ENCODE results near the gene TRIM65. TPM values are rescaled to one million over a fixed set of nuclear protein-coding genes. Genes with fewer than 3 reads are reported as not detected.
"Not testable (repeated sequence)": the region's sequence is repeated elsewhere in the genome, so short reads cannot be mapped to it uniquely, and the experiment has no call there.

TRIM65 gene
- total RNA-seq, 1 donor from 2014 or later, result 10.2 TPM

GRCh38 chr17:75864887-75865286 is 31.9 kb downstream of the TRIM65 start:
- H3K4me3 ChIP-seq; H3K9me3 ChIP-seq (replicated peaks); DNase-seq; H3K27me3 ChIP-seq (ENCODE audit: low read depth); H3K36me3 ChIP-seq; intact Hi-C loops (cut with micrococcal nuclease): not testable (repeated sequence)
- H3K27ac ChIP-seq (replicated peaks), result peak overlapping the region; percentile 82
- peaks cover 46% of the 10 kb centered on the region for H3K4me1 ChIP-seq

GRCh38 chr17:75864448-75864871 is 32.3 kb downstream of the TRIM65 start:
- no peak for TF ChIP-seq CTCF (IDR thresholded peaks at IDR 0.05; ENCODE audit: borderline replicate concordance)
- peaks cover 44% of the 10 kb centered on the region for H3K4me1 ChIP-seq
- H3K27ac ChIP-seq (replicated peaks), result peak overlapping the region; percentile 82
- H3K9me3 ChIP-seq (replicated peaks), result no peaks in the 10 kb centered on the region
- no peaks in the 10 kb centered on the region for H3K36me3 ChIP-seq
- no peaks in the 10 kb centered on the region for H3K27me3 ChIP-seq (ENCODE audit: low read depth)
- intact Hi-C loops (cut with micrococcal nuclease), result no loop called here
- H3K4me3 ChIP-seq, result no peak overlapping the region
- DNase-seq, result peak; percentile 78

GRCh38 chr17:75861927-75862317 is 34.8 kb downstream of the TRIM65 start:
- Histone ChIP-seq H3K36me3 (no peaks in the 10 kb centered on the region), H3K27me3 (ENCODE audit: low read depth) (no peaks in the 10 kb centered on the region), H3K4me1 (peaks cover 41% of the 10 kb centered on the region), H3K4me3 (no peak overlapping the region), H3K9me3 (replicated peaks) (no peaks in the 10 kb centered on the region), H3K27ac (replicated peaks) (peak overlapping the region; percentile 40)
- intact Hi-C loops (cut with micrococcal nuclease), result no loop called here
- DNase-seq, result no peak
- no peak for TF ChIP-seq CTCF (IDR thresholded peaks at IDR 0.05; ENCODE audit: borderline replicate concordance)

- intact Hi-C loops (cut with micrococcal nuclease), result loop anchor here (5.0 kb wide), 1 partner anchor 77 kb away; the partner anchor contains the start of gene UNK
- H3K36me3 ChIP-seq; H3K4me3 ChIP-seq; H3K9me3 ChIP-seq (replicated peaks); DNase-seq; H3K27me3 ChIP-seq (ENCODE audit: low read depth): not testable (repeated sequence)
- H3K27ac ChIP-seq (replicated peaks), result peak overlapping the region; percentile 86
- peaks cover 46% of the 10 kb centered on the region for H3K4me1 ChIP-seq
Measured at GRCh38 chr17:75859358-75859757, 37.4 kb downstream of the TRIM65 start.

- intact Hi-C loops (cut with micrococcal nuclease), result loop anchor here (5.0 kb wide), 1 partner anchor 74 kb away; the partner anchor contains the start of gene UNK
- Histone ChIP-seq H3K9me3 (replicated peaks) (no peaks in the 10 kb centered on the region), H3K27ac (replicated peaks) (peak overlapping the region; percentile 99), H3K27me3 (ENCODE audit: low read depth) (no peaks in the 10 kb centered on the region), H3K4me3 (peak overlapping the region; percentile 95), H3K36me3 (peaks cover 12% of the 10 kb centered on the region), H3K4me1 (peaks cover 65% of the 10 kb centered on the region)
- no peak for TF ChIP-seq CTCF (IDR thresholded peaks at IDR 0.05; ENCODE audit: borderline replicate concordance)
- no peak for DNase-seq
Measured at GRCh38 chr17:75856062-75856756, 40.5 kb downstream of the TRIM65 start.

GRCh38 chr17:75855310-75856061 is 41.3 kb downstream of the TRIM65 start, which contains the start of gene WBP2:
Gene WBP2, minus strand, starts transcription at chr17:75855335. Its CDS starts 38 bp downstream, at chr17:75855297.
- intact Hi-C loops (cut with micrococcal nuclease), result loop anchor here (5.0 kb wide), 1 partner anchor 73 kb away; the partner anchor contains the start of gene UNK
- peaks cover 70% of the 10 kb centered on the region for H3K4me1 ChIP-seq

More at GRCh38 chr17:75855310-75856061, 41.3 kb downstream of the TRIM65 start, which contains the start of gene WBP2:
- Histone ChIP-seq H3K4me3 (peak within 1 kb of the TSS; percentile 95), H3K36me3 (peaks cover 20% of the 10 kb centered on the region), H3K27ac (replicated peaks) (peak within 1 kb of the TSS; percentile 99), H3K27me3 (ENCODE audit: low read depth) (no peaks in the 10 kb centered on the region), H3K9me3 (replicated peaks) (no peaks in the 10 kb centered on the region)
- DNase-seq, result peak; percentile 97
- peak; percentile 59 for TF ChIP-seq CTCF (IDR thresholded peaks at IDR 0.05; ENCODE audit: borderline replicate concordance)

All from left ventricle myocardium inferior (tissue), 1 donor.